Activated CD4-positive, alpha-beta T cell treated with anti-CD3 and anti-CD28 coated beads, Interleukin-2, Interleukin-6, amounts not matched to agents 100 ng/mL and 50 ng/mL, durations not matched to agents 16 hours and 8 hours (primary cell): ENCODE results near the gene RIPK3.
"Not testable (repeated sequence)": the region's sequence is repeated elsewhere in the genome, so short reads cannot be mapped to it uniquely, and the experiment has no call there.

Experiments used
- DNase-seq: peaks from one replicate; pipeline ENCODE4 v3.0.0-alpha.2; 2020

RIPK3 gene

GRCh38 chr14:24339284-24340151 is at the start of gene RIPK3:
TSS of gene RIPK3 (minus strand) at chr14:24339991. CDS start at chr14:24339826, 165 bp downstream.
- DNase-seq, result peak; percentile 74

GRCh38 chr14:24389226-24389848 is 49.5 kb upstream of the RIPK3 start:
- DNase-seq, result no peak

DNA sequence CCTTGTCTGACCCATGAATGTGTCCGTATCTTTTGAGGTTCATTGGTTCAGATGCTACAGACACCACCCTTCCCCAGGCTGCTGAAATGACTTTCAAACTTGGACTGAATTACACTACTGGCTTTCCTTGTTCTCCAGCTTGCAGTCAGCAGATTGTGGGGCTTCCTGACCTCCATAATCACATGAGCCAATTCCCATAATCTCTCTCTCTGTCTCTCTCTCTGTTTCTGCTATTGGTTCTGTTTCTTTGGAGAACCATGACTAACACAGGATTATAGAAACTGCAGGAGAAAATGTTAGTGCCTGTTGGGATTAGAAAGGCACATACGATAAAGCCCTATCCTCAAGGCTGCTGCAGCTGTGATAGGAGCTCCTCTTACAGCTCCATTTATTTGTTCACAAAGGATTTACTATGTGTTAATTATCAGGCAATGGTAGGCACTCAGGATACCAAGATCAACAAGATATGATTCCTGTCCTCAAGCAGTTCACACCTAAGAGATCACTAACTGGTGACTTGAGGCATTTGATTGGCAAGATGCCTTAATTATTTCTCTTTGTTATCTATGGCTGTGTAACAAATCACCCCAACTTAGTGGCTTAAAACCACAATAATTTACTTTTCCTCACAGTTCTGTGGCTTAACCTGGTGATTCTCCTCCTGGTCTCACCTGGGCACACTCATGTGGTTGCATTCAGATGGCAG is 48.8 kb upstream of the RIPK3 start:
- DNase-seq, result no peak

- DNase-seq, result not testable (repeated sequence)
Observed at GRCh38 chr14:24387579-24387978, 47.8 kb upstream of the RIPK3 start.

DNA sequence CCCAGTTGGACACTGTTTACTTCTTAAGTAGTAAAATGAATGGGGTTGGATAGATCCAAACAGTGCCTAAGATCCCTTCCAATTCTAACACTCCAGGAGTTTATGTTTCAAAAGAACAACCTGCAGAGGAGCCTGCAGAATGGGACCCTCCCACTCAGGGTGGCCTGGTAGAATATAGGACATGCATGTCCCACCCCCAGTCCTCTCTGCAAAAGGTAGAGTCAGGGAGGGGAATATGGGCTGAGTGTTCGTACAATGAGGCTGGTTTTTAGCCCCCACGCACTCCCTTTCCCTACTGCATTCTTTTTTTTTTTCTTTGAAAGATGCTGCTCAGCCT is 47.2 kb upstream of the RIPK3 start:
- no peak for DNase-seq

GRCh38 chr14:24385524-24385923 is 45.7 kb upstream of the RIPK3 start:
- no peak for DNase-seq

DNA sequence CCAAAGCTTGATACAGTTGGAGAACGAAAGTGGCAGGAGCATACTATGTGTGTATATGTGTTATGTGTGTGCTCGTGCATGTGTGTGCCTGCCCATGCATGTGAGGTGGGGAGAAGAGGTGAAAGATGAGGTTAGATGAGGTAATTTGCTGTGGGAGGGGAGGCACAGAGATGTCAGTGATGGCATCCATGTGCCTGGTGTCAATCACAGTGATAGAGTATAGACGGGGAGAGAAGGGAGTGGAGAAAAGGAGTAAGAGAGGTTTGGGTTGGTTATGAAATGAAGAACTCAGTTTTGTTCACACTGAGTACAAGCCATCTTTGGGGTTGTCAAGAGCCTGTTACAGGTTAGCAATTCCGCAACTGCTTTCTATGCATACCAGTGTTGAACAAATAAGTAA is 44.4 kb upstream of the RIPK3 start:
- no peak for DNase-seq

DNA sequence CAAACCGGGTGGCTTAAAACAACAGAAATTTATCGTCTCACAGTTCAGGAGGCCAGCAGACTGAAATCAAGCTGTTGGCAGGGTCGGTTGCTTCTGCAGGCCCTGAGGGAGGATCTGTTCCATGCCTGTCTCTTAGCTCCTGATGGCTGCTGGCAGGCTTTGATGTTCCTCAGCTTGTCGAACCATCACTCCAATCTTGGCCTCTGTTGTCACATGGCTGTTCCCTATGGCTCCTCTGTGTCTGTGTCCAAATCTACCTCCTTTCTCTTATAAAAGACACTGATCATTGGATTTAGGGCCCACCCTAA is 42.2 kb upstream of the RIPK3 start:
- no peak for DNase-seq

- no peak for DNase-seq
Observed at GRCh38 chr14:24381363-24382063, 41.7 kb upstream of the RIPK3 start.

- no peak for DNase-seq
Observed at GRCh38 chr14:24379907-24380730, 40.3 kb upstream of the RIPK3 start.

DNA sequence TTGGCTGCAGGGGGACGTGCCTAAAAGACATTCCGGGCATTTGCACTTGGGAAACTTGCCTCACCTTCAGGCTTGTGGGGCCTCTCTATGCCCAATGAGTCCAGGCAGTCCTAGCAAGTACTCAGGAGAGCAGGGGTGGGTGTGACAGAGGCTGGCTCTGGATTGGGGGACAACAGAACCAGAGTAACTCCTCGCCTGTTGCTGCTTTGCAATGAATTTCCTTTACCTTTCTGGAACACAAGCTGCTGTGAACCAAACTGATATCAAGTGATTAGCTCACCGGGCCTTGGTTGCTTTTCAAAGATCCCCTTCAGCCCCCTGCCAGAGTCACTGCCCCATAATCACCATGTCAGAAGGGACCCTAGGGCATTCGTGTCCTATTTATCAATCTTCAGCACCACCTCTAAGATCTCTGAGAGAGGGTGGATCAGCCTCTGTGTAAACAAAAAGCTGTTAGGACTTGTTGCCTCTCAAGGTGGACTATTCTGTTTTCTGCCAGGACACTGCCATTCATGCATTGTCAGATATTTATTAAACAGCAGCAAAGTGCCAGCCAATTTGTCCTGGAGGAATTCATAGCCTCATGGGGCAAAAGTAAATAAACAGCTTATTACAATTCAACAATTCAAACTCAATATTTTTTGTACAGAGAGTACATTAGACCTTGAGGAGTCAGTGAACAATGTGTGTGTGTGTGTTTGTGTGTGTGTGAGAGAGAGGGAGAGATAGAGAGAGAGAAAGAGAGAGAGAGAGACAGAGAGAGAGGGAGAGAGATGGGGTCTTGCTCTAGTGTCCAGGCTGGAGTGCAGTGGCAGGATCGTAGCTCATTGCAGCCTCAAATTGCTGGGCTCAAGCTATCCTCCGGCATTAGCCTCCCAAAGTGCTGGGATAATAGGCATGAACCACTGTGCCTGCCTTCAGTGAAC is 39.5 kb upstream of the RIPK3 start:
- DNase-seq, result no peak

DNA sequence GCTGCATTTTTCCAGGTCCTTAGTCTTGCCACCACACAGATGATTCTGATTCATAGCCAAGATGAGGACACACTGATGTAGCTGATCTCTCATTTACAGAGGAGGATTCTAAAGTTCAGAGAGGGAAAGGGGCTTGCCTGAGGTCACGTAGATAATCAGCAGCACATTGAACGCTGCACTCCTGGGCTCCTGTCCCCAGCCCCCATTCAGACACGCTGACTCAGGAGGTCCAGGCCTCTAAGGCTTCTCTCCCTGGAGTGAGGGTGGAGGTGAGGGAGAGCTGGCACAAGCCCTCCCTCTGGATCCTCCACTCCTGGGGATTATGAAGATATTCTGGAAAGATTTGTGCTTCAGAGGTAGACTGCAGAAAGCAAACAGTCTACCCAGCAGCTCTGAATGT is 38.5 kb upstream of the RIPK3 start:
- no peak for DNase-seq

GRCh38 chr14:24377657-24378056 is 37.9 kb upstream of the RIPK3 start:
- no peak for DNase-seq

GRCh38 chr14:24377126-24377525 is 37.3 kb upstream of the RIPK3 start:
- DNase-seq, result no peak

- DNase-seq, result no peak
Observed at GRCh38 chr14:24376448-24377070, 36.8 kb upstream of the RIPK3 start.

- no peak for DNase-seq
Observed at GRCh38 chr14:24372701-24373416, 33.1 kb upstream of the RIPK3 start.

DNA sequence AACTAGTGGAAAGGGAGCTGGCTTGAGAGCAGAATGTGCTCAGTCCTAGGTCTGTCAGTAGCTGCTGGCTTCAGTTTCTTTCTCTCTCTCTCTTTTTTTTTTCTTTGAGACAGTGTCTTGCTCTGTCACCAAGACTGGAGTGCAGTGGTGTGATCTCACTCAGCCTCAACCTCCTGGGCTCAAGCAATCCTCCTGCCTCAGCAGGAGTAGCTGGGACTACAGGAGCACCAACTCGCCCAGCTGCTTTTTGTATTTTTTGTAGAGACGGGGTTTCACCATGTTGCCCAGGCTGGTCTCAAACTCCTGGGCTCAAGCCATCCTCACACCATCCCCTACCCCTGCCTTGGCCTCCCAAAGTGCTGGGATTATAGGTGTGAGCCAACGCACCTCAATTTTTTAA is 31.8 kb upstream of the RIPK3 start:
- DNase-seq, result not testable (repeated sequence)

DNA sequence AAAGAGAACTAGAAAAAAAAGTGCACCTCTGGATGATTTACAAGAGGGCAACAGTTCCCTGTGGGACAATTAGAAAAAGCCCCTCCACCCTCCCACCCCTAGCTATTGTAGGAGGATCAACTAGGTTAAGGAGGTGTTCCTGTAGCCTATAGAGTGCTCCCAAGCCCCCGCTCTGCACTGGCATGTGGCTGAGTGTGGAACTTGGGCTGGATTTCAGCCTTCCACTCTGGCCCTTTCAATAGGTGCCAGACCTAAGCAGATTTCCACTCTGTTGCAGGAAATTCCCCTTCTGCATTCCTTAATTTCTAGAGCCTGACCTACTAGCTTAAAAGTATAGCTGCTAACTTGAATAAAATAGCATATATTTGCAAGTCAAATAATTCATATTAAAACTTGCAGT is 31.0 kb upstream of the RIPK3 start:
- DNase-seq, result no peak

DNA sequence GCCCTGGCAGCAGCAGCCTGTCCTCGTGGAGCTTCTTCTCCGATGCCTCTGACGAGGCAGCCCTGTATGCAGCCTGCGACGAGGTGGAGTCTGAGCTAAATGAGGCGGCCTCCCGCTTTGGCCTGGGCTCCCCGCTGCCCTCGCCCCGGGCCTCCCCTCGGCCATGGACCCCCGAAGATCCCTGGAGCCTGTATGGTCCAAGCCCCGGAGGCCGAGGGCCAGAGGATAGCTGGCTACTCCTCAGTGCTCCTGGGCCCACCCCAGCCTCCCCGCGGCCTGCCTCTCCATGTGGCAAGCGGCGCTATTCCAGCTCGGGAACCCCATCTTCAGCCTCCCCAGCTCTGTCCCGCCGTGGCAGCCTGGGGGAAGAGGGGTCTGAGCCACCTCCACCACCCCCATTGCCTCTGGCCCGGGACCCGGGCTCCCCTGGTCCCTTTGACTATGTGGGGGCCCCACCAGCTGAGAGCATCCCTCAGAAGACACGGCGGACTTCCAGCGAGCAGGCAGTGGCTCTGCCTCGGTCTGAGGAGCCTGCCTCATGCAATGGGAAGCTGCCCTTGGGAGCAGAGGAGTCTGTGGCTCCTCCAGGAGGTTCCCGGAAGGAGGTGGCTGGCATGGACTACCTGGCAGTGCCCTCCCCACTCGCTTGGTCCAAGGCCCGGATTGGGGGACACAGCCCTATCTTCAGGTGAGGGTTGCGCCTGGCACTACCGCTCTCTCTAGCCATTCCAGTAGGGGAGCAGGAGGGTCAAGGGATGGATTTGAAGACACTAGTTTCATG is 30.3 kb upstream of the RIPK3 start:
- no peak for DNase-seq
